B cell (primary cell): ENCODE data around the gene ASB18. TPM values are rescaled to one million over a fixed set of nuclear protein-coding genes. Genes with fewer than 3 reads are reported as not detected.

Source experiments
- ATAC-seq: fragments of 200-7000 bp; cut with Tn5 transposase; one replicate; pipeline ENCODE4 v1.10.0; 2021; ENCODE audit warnings: low read depth, mild to moderate bottlenecking, moderate number of reproducible peaks, moderate library complexity
- CTCF ChIA-PET: fragments of 350-600 bp; sonication (Branson Sonifier 250); formaldehyde crosslinking; loops from one replicate; lab custom pipeline; 2021; ENCODE audit warnings: antibody characterized with exemption, inconsistent platforms; lab: Charles Lee
- POLR2A ChIA-PET: fragments of 350-600 bp; sonication (Branson Sonifier 250); formaldehyde crosslinking; loops from one replicate; lab custom pipeline; 2021; ENCODE audit warnings: antibody characterized with exemption; lab: Charles Lee
- DNase-seq: peaks from one replicate; pipeline ENCODE4 v3.0.0; 2013
- H2AFZ ChIP-seq: 2 replicates; pipeline ENCODE4 v1.6.1; 2012; ENCODE audit warnings: mild to moderate bottlenecking, low read depth, low read length; ENCODE audit not compliant: insufficient read depth, poor library complexity, severe bottlenecking
- H3K27ac ChIP-seq, 2 donors: 1 replicate in 1 of 2; 2 replicates in 1 of 2; pipeline ENCODE4 v1.5.1; 2012 to 2013; ENCODE audit warnings: low read length in 2 of 2, mild to moderate bottlenecking in 2 of 2, moderate library complexity in 1 of 2
- H3K27me3 ChIP-seq, 4 experiments: fragments of 200-600 bp in 1 of 4; sonication (generic) in 1 of 4; replicated peaks in 1 of 4; 1 replicate in 2 of 4; 2 replicates in 2 of 4; pipeline versions ENCODE4 v1.6.1 to v1.7.0; 2013 to 2016; ENCODE audit warnings: low read length in 3 of 4, mild to moderate bottlenecking in 2 of 4, mixed read lengths in 1 of 4, moderate library complexity in 1 of 4; ENCODE audit not compliant: insufficient read depth in 4 of 4, control insufficient read depth in 3 of 4; ENCODE audit errors: control extremely low read depth in 1 of 4
- H3K36me3 ChIP-seq, 2 experiments: replicated peaks in 1 of 2; 1 replicate in 1 of 2; 2 replicates in 1 of 2; pipeline versions ENCODE4 v1.6.1 to v1.7.1; 2013; ENCODE audit warnings: low read length in 1 of 2; ENCODE audit not compliant: insufficient read depth in 2 of 2, control insufficient read depth in 1 of 2; ENCODE audit errors: control extremely low read depth in 1 of 2, extremely low read depth in 1 of 2
- H3K4me1 ChIP-seq, 2 donors: fragments of 200-600 bp in 1 of 2; sonication (generic) in 1 of 2; 1 replicate in 1 of 2; 2 replicates in 1 of 2; pipeline versions ENCODE4 v1.5.1 to v1.6.1; 2013 to 2017; ENCODE audit warnings: low read length in 2 of 2; ENCODE audit not compliant: control insufficient read depth in 2 of 2, insufficient read depth in 2 of 2
- H3K4me2 ChIP-seq: replicated peaks from 2 replicates; pipeline ENCODE3; 2012; ENCODE audit warnings: mild to moderate bottlenecking, low read depth, low read length; ENCODE audit not compliant: poor library complexity, severe bottlenecking
- H3K4me3 ChIP-seq, 5 experiments: fragments of 200-600 bp in 1 of 5; sonication (generic) in 1 of 5; 1 replicate in 3 of 5; 2 replicates in 2 of 5; pipeline versions ENCODE4 v1.5.1 to v1.7.0; 2011 to 2016; ENCODE audit warnings: low read length in 4 of 5, mild to moderate bottlenecking in 4 of 5, low read depth in 2 of 5, control low read depth in 1 of 5, moderate library complexity in 1 of 5; ENCODE audit not compliant: insufficient read depth in 1 of 5; ENCODE audit errors: control extremely low read depth in 1 of 5, extremely low read depth in 1 of 5
- H3K79me2 ChIP-seq: fragments of 200-600 bp; sonication (generic); one replicate; pipeline ENCODE4 v1.6.0; 2016; ENCODE audit warnings: low read length; ENCODE audit not compliant: control insufficient read depth, insufficient read depth
- H3K9ac ChIP-seq: fragments of 200-600 bp; sonication (generic); 2 replicates; pipeline ENCODE4 v1.6.1; 2017; ENCODE audit warnings: mild to moderate bottlenecking, low read length, moderate library complexity
- H3K9me3 ChIP-seq, 3 donors: one replicate each; pipeline versions ENCODE4 v1.6.1 to v1.7.1; 2013; ENCODE audit warnings: low read length in 2 of 3; ENCODE audit not compliant: control insufficient read depth in 2 of 3, insufficient read depth in 1 of 3; ENCODE audit errors: control extremely low read depth in 1 of 3
- H4K20me1 ChIP-seq: 2 replicates; pipeline ENCODE4 v1.6.0; 2012; ENCODE audit warnings: mild to moderate bottlenecking, low read length; ENCODE audit not compliant: insufficient read depth, control insufficient read depth, poor library complexity, severe bottlenecking
- H3K27ac Mint-ChIP-seq: one replicate; pipeline ENCODE4 v1.8.0; 2021; ENCODE audit warnings: mixed read lengths
- H3K27me3 Mint-ChIP-seq: one replicate; pipeline ENCODE4 v1.8.0; 2021; ENCODE audit warnings: mixed read lengths
- H3K4me1 Mint-ChIP-seq: one replicate; pipeline ENCODE4 v1.8.0; 2021; ENCODE audit warnings: mixed read lengths
- H3K4me3 Mint-ChIP-seq: one replicate; pipeline ENCODE4 v1.8.0; 2021; ENCODE audit warnings: mixed read lengths
- H3K9me3 Mint-ChIP-seq: one replicate; pipeline ENCODE4 v1.8.0; 2022; ENCODE audit warnings: mixed read lengths; ENCODE audit not compliant: insufficient read depth
- EZH2 ChIP-seq: IDR thresholded peaks from 2 replicates; pipeline ENCODE4 v1.6.1; 2012; ENCODE audit warnings: borderline replicate concordance, low read depth, mild to moderate bottlenecking, moderate library complexity, low read length; ENCODE audit not compliant: insufficient read depth, poor library complexity, severe bottlenecking
- WGBS: methylation state at CpG from one replicate; pipeline ENCODE4 v1.1.5; 2013; ENCODE audit warnings: missing lambda C conversion rate; ENCODE audit not compliant: insufficient coverage; 5-methylcytosine and 5-hydroxymethylcytosine counted together
- intact Hi-C: fragments of 100-400 bp; cut with micrococcal nuclease; formaldehyde crosslinking; loops from one replicate; pipeline ENCODE4 v1.10.0; 2022
- polyA plus RNA-seq: library from polyadenylated mRNA; depleted of rRNA; stranded (reverse); fragments of >200 nt; gene quantifications from 2 replicates; pipeline ENCODE4 v1.2.3, GENCODE V29; 2012
- total RNA-seq, 2 donors: library from RNA; stranded (reverse); fragments of 120-200 nt in 1 of 2; gene quantifications; 1 replicate in 1 of 2; 2 replicates in 1 of 2; pipeline versions ENCODE4 v1.2.3 to v1.2.4, GENCODE V29; 2013 to 2022
- TF ChIP-seq, protein P1 (sequence below): fragments of 200-600 bp; IDR thresholded peaks from one replicate; pipeline ENCODE4 v1.8.0; 2022; ENCODE audit warnings: antibody characterized with exemption, mild to moderate bottlenecking

ASB18 gene
- total and polyA plus RNA-seq, 2 donors (not counting 1 experiment from before 2014, with no cell fraction given): not detected

DNA sequence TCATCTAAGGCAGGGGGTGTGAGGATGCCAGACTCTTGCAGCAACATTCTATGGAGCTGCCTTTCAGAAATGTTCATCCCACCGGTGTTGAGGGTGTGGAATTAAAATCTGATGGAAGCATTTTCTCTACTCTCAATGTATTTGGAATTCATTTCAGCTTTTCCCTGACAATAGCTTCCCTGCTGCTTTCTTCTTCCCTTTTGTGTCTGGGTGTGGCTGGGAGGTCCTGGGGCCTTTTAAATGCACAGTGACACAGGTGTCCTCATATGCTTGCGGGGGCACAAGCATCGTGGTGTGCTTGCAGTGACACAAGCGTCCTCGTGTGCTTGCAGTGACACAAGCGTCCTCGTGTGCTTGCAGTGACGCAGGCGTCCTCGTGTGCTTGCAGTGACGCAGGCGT, 43.4 kb upstream of the ASB18 start:
- intact Hi-C loops: no loop called here
- Histone ChIP-seq H3K27ac (no peak overlapping the region), H2AFZ (no peak overlapping the region), H3K4me1 (no peaks in the 10 kb centered on the region), H3K79me2 (no peaks in the 10 kb centered on the region), H4K20me1 (no peaks in the 10 kb centered on the region), H3K27me3 (no peaks in the 10 kb centered on the region), H3K9ac (no peak overlapping the region), H3K36me3 (no peaks in the 10 kb centered on the region), H3K4me2 (no peak overlapping the region), H3K9me3 (peaks cover 0 to 7% (median 3%) of the 10 kb centered on the region in 3 donors), H3K4me3 (no peak overlapping the region)
- H3K27ac Mint-ChIP-seq: no peak overlapping the region
- ChIA-PET POLR2A (no interaction called here), CTCF (no interaction called here)
- TF ChIP-seq, protein P1, sequence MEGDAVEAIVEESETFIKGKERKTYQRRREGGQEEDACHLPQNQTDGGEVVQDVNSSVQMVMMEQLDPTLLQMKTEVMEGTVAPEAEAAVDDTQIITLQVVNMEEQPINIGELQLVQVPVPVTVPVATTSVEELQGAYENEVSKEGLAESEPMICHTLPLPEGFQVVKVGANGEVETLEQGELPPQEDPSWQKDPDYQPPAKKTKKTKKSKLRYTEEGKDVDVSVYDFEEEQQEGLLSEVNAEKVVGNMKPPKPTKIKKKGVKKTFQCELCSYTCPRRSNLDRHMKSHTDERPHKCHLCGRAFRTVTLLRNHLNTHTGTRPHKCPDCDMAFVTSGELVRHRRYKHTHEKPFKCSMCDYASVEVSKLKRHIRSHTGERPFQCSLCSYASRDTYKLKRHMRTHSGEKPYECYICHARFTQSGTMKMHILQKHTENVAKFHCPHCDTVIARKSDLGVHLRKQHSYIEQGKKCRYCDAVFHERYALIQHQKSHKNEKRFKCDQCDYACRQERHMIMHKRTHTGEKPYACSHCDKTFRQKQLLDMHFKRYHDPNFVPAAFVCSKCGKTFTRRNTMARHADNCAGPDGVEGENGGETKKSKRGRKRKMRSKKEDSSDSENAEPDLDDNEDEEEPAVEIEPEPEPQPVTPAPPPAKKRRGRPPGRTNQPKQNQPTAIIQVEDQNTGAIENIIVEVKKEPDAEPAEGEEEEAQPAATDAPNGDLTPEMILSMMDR: no peak
- no peak for TF ChIP-seq EZH2
- no peaks in the 10 kb centered on the region for H3K4me1 Mint-ChIP-seq
- H3K27me3 Mint-ChIP-seq: peaks cover 11% of the 10 kb centered on the region
- no peak for ATAC-seq
- DNase-seq: no peak
- WGBS: 85% methylated on average over 11 of the region's 12 CpGs
- H3K9me3 Mint-ChIP-seq: no peaks in the 10 kb centered on the region
- no peak overlapping the region for H3K4me3 Mint-ChIP-seq

DNA sequence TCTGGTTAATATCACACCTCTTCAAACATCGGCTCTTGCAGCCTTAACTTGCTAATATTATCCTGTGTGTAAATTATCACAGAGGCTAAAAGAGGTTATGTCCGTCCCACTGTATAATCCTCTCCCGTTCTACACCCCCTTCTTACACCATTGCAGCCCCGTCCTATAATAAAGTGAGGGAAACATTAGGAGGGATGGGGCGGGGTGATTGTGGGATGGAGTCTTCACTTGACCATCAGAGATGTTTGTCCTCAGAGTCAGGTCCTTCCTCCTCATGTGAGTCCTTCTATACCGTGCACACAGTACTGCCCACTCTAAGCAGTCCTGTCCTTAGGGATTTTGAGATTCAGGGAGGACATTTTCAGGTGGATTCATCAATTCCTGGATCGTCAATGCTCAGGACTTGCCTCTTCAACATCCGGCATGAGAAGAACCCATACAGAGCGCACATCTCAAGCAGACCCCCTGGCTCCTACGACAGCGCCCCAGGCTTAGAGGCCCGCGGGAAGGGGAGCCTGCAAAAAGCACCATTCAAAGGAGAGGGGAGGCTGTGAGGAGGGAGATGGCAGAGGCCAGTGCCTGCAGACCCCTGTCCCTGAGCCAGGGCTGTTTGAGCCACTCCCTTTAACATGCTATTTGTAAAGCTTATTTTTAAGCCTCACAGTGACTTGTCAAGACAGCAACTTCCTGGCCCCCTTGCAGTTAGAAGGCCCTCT, 42.8 kb upstream of the ASB18 start:
- no peak overlapping the region for H3K4me2 ChIP-seq
- no peaks in the 10 kb centered on the region for H3K36me3 ChIP-seq
- H3K4me3 ChIP-seq: no peak overlapping the region
- peaks cover 11% of the 10 kb centered on the region for H3K27me3 Mint-ChIP-seq
- H3K27me3 ChIP-seq: no peaks in the 10 kb centered on the region
- H3K4me1 Mint-ChIP-seq: no peaks in the 10 kb centered on the region
- WGBS: 89% methylated on average over 6 of the region's 13 CpGs
- H2AFZ ChIP-seq: no peak overlapping the region
- no peak overlapping the region for H3K9ac ChIP-seq
- H4K20me1 ChIP-seq: no peaks in the 10 kb centered on the region
- H3K27ac ChIP-seq: no peak overlapping the region
- CTCF ChIA-PET: no interaction called here
- H3K9me3 Mint-ChIP-seq: no peaks in the 10 kb centered on the region
- TF ChIP-seq, protein P1: no peak
- no peak for TF ChIP-seq EZH2
- peaks cover 0 to 7% (median under 1%) of the 10 kb centered on the region in 3 donors for H3K9me3 ChIP-seq
- intact Hi-C loops: no loop called here
- ATAC-seq (no peak), DNase-seq (no peak)
- H3K79me2 ChIP-seq: no peaks in the 10 kb centered on the region
- no peak overlapping the region for H3K4me3 Mint-ChIP-seq
- H3K4me1 ChIP-seq: no peaks in the 10 kb centered on the region
- POLR2A ChIA-PET: no interaction called here
- H3K27ac Mint-ChIP-seq: no peak overlapping the region
